H1 (cell line): ENCODE results near the gene KBTBD12. TPM values are rescaled to one million over a fixed set of nuclear protein-coding genes. Genes with fewer than 3 reads are reported as not detected.

Experiments
- CTCF ChIA-PET: fragments of 300-600 bp; sonication (Branson Sonifier 250); formaldehyde crosslinking; loops from one replicate; lab custom pipeline; 2021; ENCODE audit not compliant: partially characterized antibody; lab: Charles Lee
- POLR2A ChIA-PET: fragments of 300-600 bp; sonication (Branson Sonifier 250); formaldehyde crosslinking; loops from one replicate; lab custom pipeline; 2021; ENCODE audit warnings: inconsistent platforms; ENCODE audit not compliant: partially characterized antibody; lab: Charles Lee
- DNase-seq, 2 experiments: peaks; one replicate each; pipeline versions ENCODE4 v3.0.0 to v3.0.0-alpha.2; 2010 to 2022; ENCODE audit warnings: low spot score in 2 of 2, low read depth in 1 of 2, mixed read lengths in 1 of 2
- FAIRE-seq: peaks from 2 replicates; lab custom pipeline; 2011; peaks lifted over from hg19 to GRCh38; lab: Jason Lieb, UNC
- H2AFZ ChIP-seq: 2 replicates; pipeline ENCODE4 v1.8.1; 2012; ENCODE audit warnings: low read length, inconsistent platforms
- H2AK5ac ChIP-seq: 2 replicates; pipeline ENCODE4 v1.6.1; 2013; ENCODE audit warnings: low read depth, low read length
- H2BK120ac ChIP-seq: replicated peaks from 2 replicates; pipeline ENCODE3; 2013; ENCODE audit warnings: low read depth, low read length, inconsistent platforms
- H2BK12ac ChIP-seq: 2 replicates; pipeline ENCODE4 v1.6.1; 2013; ENCODE audit warnings: low read depth, low read length
- H2BK15ac ChIP-seq: 2 replicates; pipeline ENCODE4 v1.6.1; 2013; ENCODE audit warnings: low read length
- H2BK20ac ChIP-seq: 2 replicates; pipeline ENCODE4 v1.6.1; 2013; ENCODE audit warnings: low read length
- H2BK5ac ChIP-seq: 2 replicates; pipeline ENCODE4 v1.6.1; 2013; ENCODE audit warnings: low read depth, low read length
- H3K14ac ChIP-seq: 2 replicates; pipeline ENCODE4 v1.6.1; 2013; ENCODE audit warnings: inconsistent platforms; ENCODE audit not compliant: insufficient read length
- H3K18ac ChIP-seq: 2 replicates; pipeline ENCODE4 v1.6.1; 2013; ENCODE audit warnings: low read length; ENCODE audit errors: extremely low read depth
- H3K23ac ChIP-seq: 2 replicates; pipeline ENCODE4 v1.6.1; 2013; ENCODE audit warnings: inconsistent platforms; ENCODE audit not compliant: insufficient read length
- H3K23me2 ChIP-seq: 2 replicates; pipeline ENCODE4 v1.6.1; 2013; ENCODE audit warnings: low read depth, low read length
- H3K27ac ChIP-seq: 2 replicates; pipeline ENCODE4 v1.6.1; 2011; ENCODE audit warnings: low read depth, low read length, inconsistent platforms
- H3K27me3 ChIP-seq, 4 experiments: replicated peaks in 1 of 4; 1 replicate in 1 of 4; 2 replicates in 3 of 4; pipeline versions ENCODE4 v1.6.1 to v1.8.1; 2011 to 2013; ENCODE audit warnings: low read length in 3 of 4, mild to moderate bottlenecking in 3 of 4, inconsistent platforms in 2 of 4, mixed read lengths in 2 of 4, moderate library complexity in 1 of 4; ENCODE audit not compliant: control insufficient read depth in 3 of 4, insufficient read depth in 3 of 4; ENCODE audit errors: extremely low read depth in 1 of 4
- H3K36me3 ChIP-seq, 4 experiments: 2 replicates each; pipeline versions ENCODE4 v1.6.1 to v1.8.1; 2011 to 2013; ENCODE audit warnings: mild to moderate bottlenecking in 4 of 4, low read length in 3 of 4, moderate library complexity in 2 of 4, control low read depth in 1 of 4, inconsistent platforms in 1 of 4; ENCODE audit not compliant: insufficient read depth in 4 of 4, control insufficient read depth in 2 of 4
- H3K4ac ChIP-seq: replicated peaks from 2 replicates; pipeline ENCODE3; 2013; ENCODE audit warnings: low read length, low read depth, mixed read lengths, inconsistent platforms; ENCODE audit not compliant: insufficient read length
- H3K4me1 ChIP-seq, 4 experiments: replicated peaks in 1 of 4; 1 replicate in 1 of 4; 2 replicates in 3 of 4; pipeline versions ENCODE4 v1.6.1 to v1.8.1; 2011 to 2013; ENCODE audit warnings: low read length in 3 of 4, inconsistent platforms in 2 of 4, mixed read lengths in 1 of 4; ENCODE audit not compliant: insufficient read depth in 4 of 4, control insufficient read depth in 3 of 4
- H3K4me2 ChIP-seq, 2 experiments: 2 replicates each; pipeline versions ENCODE4 v1.6.1 to v1.8.1; 2011 to 2013; ENCODE audit warnings: low read depth in 2 of 2, low read length in 2 of 2, control low read depth in 1 of 2, inconsistent platforms in 1 of 2, mild to moderate bottlenecking in 1 of 2; ENCODE audit not compliant: insufficient read depth in 1 of 2
- H3K4me3 ChIP-seq, 4 experiments: fragments of 200-600, 300-600 bp in 1 of 4; sonication (generic), shearing (Covaris generic), sonication (Bioruptor Twin) in 1 of 4; 2 replicates each; pipeline versions ENCODE4 v1.5.1 to v1.8.1; 2011 to 2016; ENCODE audit warnings: low read length in 4 of 4, low read depth in 3 of 4, control low read depth in 2 of 4, inconsistent platforms in 2 of 4, mild to moderate bottlenecking in 2 of 4, mixed read lengths in 1 of 4, moderate library complexity in 1 of 4; ENCODE audit not compliant: insufficient read depth in 2 of 4; ENCODE audit errors: extremely low read depth in 1 of 4
- H3K56ac ChIP-seq: replicated peaks from 2 replicates; pipeline ENCODE3; 2013; ENCODE audit warnings: low read depth, mild to moderate bottlenecking, mixed read lengths, low read length, inconsistent platforms; ENCODE audit not compliant: insufficient read length
- H3K79me1 ChIP-seq: 2 replicates; pipeline ENCODE4 v1.6.1; 2013; ENCODE audit warnings: low read depth, low read length, control low read depth
- H3K79me2 ChIP-seq, 2 experiments: 2 replicates each; pipeline versions ENCODE4 v1.6.1 to v1.8.1; 2012 to 2013; ENCODE audit warnings: low read length in 2 of 2, mild to moderate bottlenecking in 2 of 2, inconsistent platforms in 1 of 2; ENCODE audit not compliant: insufficient read depth in 2 of 2, control insufficient read depth in 1 of 2
- H3K9ac ChIP-seq, 4 experiments: replicated peaks in 1 of 4; 1 replicate in 1 of 4; 2 replicates in 3 of 4; pipeline versions ENCODE4 v1.6.1 to v1.8.1; 2011 to 2013; ENCODE audit warnings: low read depth in 3 of 4, low read length in 3 of 4, control low read depth in 2 of 4, mild to moderate bottlenecking in 2 of 4, moderate library complexity in 2 of 4, inconsistent platforms in 1 of 4; ENCODE audit errors: extremely low read depth in 1 of 4
- H3K9me3 ChIP-seq, 2 experiments: 2 replicates each; pipeline versions ENCODE4 v1.6.1 to v1.8.1; 2012 to 2013; ENCODE audit warnings: mild to moderate bottlenecking in 2 of 2, moderate library complexity in 2 of 2, control low read depth in 1 of 2, inconsistent platforms in 1 of 2, low read depth in 1 of 2, low read length in 1 of 2, mixed read lengths in 1 of 2; ENCODE audit not compliant: insufficient read depth in 2 of 2
- H4K20me1 ChIP-seq, 2 experiments: replicated peaks in 1 of 2; 2 replicates each; pipeline versions ENCODE3 to v1.8.1; 2011 to 2013; ENCODE audit warnings: inconsistent platforms in 2 of 2, low read length in 2 of 2, mild to moderate bottlenecking in 1 of 2; ENCODE audit not compliant: insufficient read depth in 2 of 2, control insufficient read depth in 1 of 2
- H4K5ac ChIP-seq: 2 replicates; pipeline ENCODE4 v1.6.1; 2013; ENCODE audit warnings: low read length, low read depth, mixed read lengths, inconsistent platforms; ENCODE audit not compliant: insufficient read length
- H4K8ac ChIP-seq: 2 replicates; pipeline ENCODE4 v1.8.0; 2013; ENCODE audit warnings: mild to moderate bottlenecking, moderate library complexity, low read length, inconsistent platforms; ENCODE audit not compliant: insufficient read depth; ENCODE audit errors: extremely low read depth
- H4K91ac ChIP-seq: replicated peaks from 2 replicates; pipeline ENCODE3; 2013; ENCODE audit warnings: low read length, mixed read lengths, inconsistent platforms; ENCODE audit not compliant: insufficient read length
- CTCF ChIP-seq, 3 experiments: IDR thresholded peaks; 1 replicate in 2 of 3; 2 replicates in 1 of 3; pipeline versions ENCODE4 v1.5.1 to v1.6.1; 2011; ENCODE audit warnings: low read length in 3 of 3, mild to moderate bottlenecking in 3 of 3, inconsistent platforms in 2 of 3, low read depth in 1 of 3, moderate library complexity in 1 of 3; ENCODE audit not compliant: insufficient read depth in 1 of 3; ENCODE audit errors: control extremely low read depth in 1 of 3
- FOSL1 ChIP-seq: IDR thresholded peaks from 2 replicates; pipeline ENCODE4 v1.6.1; 2011; ENCODE audit warnings: mild to moderate bottlenecking, low read depth, low read length, moderate library complexity; ENCODE audit not compliant: insufficient read depth
- polyA plus RNA-seq, 7 experiments: library from polyadenylated mRNA; depleted of rRNA in 3 of 7; stranded (reverse) in 5 of 7; unstranded in 2 of 7; fragments of >200 nt in 5 of 7; fragments of 200-250 nt in 2 of 7; gene quantifications; 1 replicate in 5 of 7; 2 replicates in 1 of 7; 4 replicates in 1 of 7; pipeline versions ENCODE4 v1.2.1 to v1.2.3, GENCODE V29; 2011 to 2013; ENCODE audit warnings: missing spikeins in 2 of 7, mixed read lengths in 2 of 7
- total RNA-seq: library from RNA; stranded (reverse); fragmentation: NEBNext Ultra II Directional; extraction: Animal tissue kit (Norgen Biotek cat#: 25700); gene quantifications from 2 replicates; pipeline ENCODE4 v1.2.1, GENCODE V29; 2021

KBTBD12 gene
- total and polyA plus RNA-seq, 2 of the 8 experiments (the other 6 are each of a cell fraction or from before 2014, with no cell fraction given), result 0.33 to 0.63 TPM

GRCh38 chr3:127942613-127943012 is 27.6 kb downstream of the KBTBD12 start:
- Histone ChIP-seq H4K91ac (no peak overlapping the region), H3K27me3 (no peaks in the 10 kb centered on the region), H3K36me3 (no peaks in the 10 kb centered on the region), H3K18ac (no peak overlapping the region), H3K79me1 (no peaks in the 10 kb centered on the region), H3K9ac (no peak overlapping the region), H3K56ac (no peak overlapping the region), H4K5ac (no peak overlapping the region), H2BK20ac (no peak overlapping the region), H2AK5ac (no peak overlapping the region), H2BK120ac (no peak overlapping the region), H3K4me1 (no peaks in the 10 kb centered on the region), H3K4ac (no peak overlapping the region), H2BK15ac (no peak overlapping the region), H3K23me2 (no peaks in the 10 kb centered on the region), H3K9me3 (peaks cover 0 to 4% of the 10 kb centered on the region in 2 experiments; a peak in 1 of 4 replicates), H2AFZ (no peak overlapping the region), H3K27ac (no peak overlapping the region), H3K23ac (no peak overlapping the region), H3K79me2 (no peaks in the 10 kb centered on the region), H4K8ac (no peak overlapping the region), H3K4me3 (no peak overlapping the region), H2BK12ac (no peak overlapping the region), H3K14ac (no peak overlapping the region), H4K20me1 (no peaks in the 10 kb centered on the region), H3K4me2 (no peak overlapping the region), H2BK5ac (no peak overlapping the region)
- FAIRE-seq, result no peak
- no peak for TF ChIP-seq CTCF (IDR thresholded peaks at IDR 0.05; ENCODE audit: control extremely low read depth in 1 of 3, insufficient read depth in 1 of 3, low read depth in 1 of 3, low read length in 3 of 3)
- TF ChIP-seq FOSL1, result no peak
- ChIA-PET CTCF (interaction anchor here (1.0 kb wide), 1 partner anchor 25 kb away, joined by 3 read pairs; no protein-coding TSS in a partner anchor), POLR2A (no interaction called here)
- DNase-seq, result no peak
